GDM1 (cell line): Measurements from ENCODE around the gene FAR2.
"Not testable (repeated sequence)": the region's sequence is repeated elsewhere in the genome, so short reads cannot be mapped to it uniquely, and the experiment has no call there.

Experiments
- DNase-seq: peaks from one replicate; lab custom pipeline; 2025; lab: John Stamatoyannopoulos, UW

FAR2 gene

DNA sequence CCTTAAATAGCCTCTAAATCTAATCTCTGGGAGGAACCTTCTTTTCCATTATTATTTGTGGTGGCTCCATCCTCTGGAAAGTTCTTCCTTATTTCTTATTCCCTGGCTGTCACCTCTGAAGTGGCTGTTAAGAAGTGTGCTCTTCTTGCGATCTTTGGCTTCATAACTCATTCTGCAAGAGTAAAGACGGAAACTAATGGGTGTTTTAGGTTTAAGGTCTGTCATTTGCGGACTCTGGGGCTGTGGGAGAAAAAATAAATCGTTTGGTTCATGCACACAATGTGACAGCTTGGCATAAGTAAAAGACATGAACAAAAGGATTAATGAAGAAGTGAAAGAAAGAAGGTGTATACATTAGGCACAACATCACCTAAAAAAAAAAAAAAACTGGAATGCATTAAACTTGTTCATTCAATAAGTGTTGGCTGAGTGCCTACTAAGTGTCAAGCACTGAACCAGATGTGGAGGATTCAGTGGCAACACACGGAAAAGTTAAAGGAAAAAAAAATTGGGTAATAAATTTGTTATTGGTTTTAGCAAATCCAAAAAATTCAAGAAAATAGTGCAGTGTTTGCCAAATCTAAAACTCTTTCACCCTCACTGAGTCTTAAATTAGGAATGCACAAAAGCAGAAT, 132.4 kb downstream of the FAR2 start:
- DNase-seq, result no peak

DNA sequence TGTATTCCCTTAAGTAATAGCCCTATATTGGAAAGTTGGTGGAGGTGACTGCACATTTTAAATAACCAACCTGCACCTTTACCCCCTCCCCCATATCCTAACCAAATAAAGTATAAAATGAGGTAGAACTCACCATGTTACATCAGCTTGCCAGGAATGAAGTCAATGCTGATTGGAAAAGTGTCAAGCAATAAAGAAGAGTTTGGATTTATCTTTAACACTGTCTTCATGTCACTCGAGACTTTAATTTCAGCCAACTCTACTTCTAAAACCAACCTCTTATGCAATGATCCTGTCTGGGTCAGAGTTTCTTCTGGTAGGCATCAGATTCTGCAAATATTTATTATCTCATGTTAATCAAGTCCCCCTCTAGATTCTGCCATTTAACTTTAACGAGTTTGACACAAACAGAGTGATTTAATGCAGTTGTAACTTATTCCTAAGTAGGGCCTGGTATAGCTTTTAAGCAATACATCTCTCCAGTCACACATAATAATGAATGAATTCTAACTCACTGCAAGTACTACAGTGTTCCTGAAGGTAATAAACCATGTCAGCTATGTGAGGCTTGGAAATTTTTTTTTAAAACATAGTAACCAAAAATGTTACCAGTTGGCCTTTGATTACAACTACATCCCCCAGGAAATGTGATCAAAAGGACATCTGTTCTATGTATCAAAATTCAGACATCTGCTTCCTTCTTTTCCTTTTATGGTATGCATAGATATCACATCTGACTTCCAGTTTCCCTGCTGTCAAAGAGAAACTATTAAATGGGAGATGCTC, 133.1 kb downstream of the FAR2 start:
- DNase-seq, result peak; percentile 11

DNA sequence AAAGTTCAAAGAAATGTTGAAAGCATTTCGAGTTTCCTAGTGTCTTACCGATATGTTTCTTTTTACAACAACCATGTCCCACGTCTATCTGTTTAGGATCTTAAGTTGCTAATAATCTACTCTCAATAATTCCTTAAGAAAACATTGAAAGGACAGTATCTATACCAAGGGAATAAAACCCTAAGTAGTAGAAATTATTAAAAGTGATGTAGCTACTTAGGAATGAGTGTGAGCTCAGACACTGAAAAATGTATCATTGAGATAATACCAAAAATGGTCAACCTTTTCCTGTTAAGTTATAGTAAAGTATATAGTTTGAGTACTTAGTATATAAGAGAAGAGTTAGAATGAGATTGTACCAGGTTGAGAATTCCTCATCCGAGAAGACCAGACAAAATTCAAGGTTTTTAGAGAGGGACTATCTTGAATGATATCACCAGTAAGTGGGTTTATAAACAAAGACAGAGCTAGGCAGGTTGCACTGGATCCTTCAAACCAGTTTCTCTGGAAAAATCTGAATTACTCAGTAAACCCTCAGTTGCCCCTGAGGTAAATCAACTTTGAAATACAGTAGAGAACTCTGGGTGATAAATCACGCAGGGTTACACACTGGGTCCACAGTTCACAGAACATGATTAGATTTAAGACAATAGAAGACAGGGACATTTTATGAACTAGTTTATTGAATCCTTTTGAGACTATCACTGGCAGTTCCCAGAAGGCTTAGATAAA, 135.1 kb downstream of the FAR2 start:
- DNase-seq, result no peak

- DNase-seq, result no peak
Observed at GRCh38 chr12:29286081-29286790, 137.2 kb downstream of the FAR2 start.

GRCh38 chr12:29287622-29288021, 138.5 kb downstream of the FAR2 start:
- DNase-seq, result no peak

- DNase-seq, result no peak
Observed at GRCh38 chr12:29288031-29288430, 139.0 kb downstream of the FAR2 start.

GRCh38 chr12:29290475-29290874, 141.4 kb downstream of the FAR2 start:
- DNase-seq, result not testable (repeated sequence)

DNA sequence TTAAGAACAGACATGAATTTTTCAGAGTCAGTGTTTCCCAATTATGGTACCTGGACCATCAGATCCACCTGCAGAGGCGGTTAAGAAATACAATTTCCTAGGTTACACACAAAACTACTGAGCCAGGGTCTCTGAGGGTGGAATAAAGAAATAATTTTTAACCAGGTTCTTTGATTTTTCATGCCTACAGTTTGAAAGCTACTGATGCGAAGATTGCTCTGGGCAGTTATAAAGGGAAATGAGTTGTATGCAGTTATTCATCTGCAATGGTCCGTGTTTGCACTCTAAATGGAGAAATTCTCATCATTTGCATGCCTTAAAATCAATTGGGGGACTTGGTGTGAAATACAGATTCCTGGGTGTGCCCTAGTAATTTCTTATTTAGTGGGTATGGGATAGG, 142.1 kb downstream of the FAR2 start:
- no peak for DNase-seq

DNA sequence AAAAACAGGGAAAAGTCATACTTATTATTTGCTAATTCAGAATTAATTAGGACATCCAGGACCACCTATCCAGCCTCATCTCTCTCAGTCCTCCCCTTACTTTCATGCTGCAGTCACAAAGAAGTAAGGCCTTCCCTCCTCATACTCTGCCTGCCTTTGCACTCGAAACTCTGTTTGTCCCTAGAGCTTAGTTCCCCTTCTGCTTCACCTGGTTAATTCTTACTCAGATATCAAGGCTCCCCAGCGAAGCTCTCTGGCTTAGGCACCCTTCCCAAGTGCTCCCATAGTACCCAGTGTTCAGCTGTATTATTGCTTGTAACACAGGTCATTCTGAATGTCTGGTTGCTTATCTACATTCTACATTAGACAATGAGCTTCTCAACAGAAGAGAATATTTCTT, 150.6 kb downstream of the FAR2 start:
- no peak for DNase-seq

DNA sequence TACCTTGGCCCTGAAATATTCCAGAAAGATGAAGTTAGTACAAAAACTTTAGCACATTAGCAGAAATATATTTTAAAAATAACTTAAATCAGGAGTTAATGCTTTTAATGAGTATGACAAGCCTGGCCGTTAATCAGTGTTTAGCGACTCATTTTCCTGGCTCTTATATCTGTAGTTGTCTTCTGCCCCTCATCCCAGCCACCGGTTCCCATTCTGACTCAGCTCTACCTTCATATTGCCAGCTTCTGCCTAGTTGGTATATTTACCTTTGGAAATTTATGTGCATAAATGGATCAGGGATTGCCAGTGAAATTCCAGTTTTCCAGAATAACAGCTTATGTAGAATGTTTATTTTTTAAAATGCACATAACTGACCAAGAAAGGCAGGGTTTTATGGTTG, 152.0 kb downstream of the FAR2 start:
- no peak for DNase-seq

DNA sequence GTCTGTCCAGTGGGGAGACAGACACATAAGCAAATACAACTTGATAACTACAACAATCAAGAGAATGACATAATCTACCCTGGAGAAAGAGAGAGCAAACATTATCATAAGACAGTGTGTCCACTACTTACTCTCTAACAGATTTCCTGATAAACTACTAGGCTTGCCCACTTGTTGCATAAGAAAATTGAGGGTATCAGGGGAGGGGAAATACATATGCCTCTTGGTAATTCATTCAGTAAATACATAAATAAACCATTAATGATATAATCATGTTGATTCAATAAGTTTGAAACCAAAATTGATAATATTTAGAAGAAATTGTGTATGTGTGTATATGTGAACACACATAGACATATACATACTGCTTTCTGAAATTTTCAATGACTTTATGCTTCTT, 155.3 kb downstream of the FAR2 start:
- DNase-seq, result no peak

GRCh38 chr12:29306266-29306665, 157.2 kb downstream of the FAR2 start:
- DNase-seq, result no peak

DNA sequence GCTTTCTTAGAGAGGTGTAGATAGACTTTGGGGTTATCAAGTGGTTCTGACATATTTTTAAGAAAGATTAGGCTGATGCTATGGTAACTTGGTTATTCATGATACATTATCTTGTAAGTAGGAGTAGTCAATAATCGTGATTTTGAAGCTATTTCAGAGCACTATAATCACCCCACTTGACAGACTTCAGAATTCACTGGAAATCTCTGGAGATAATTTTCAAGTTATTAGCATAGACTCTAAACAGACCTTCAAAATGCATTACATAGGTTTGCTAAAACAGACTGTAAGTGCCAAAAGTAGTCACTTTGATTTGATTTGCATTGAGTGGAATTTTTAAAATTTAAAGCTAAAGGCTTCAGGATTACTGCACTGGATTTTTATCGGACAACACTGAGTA, 157.6 kb downstream of the FAR2 start:
- DNase-seq, result no peak

GRCh38 chr12:29309320-29309902, 160.3 kb downstream of the FAR2 start:
- DNase-seq, result no peak

- no peak for DNase-seq
Observed at GRCh38 chr12:29310899-29311298, 161.8 kb downstream of the FAR2 start.

- no peak for DNase-seq
Observed at GRCh38 chr12:29314416-29314815, 165.3 kb downstream of the FAR2 start.

DNA sequence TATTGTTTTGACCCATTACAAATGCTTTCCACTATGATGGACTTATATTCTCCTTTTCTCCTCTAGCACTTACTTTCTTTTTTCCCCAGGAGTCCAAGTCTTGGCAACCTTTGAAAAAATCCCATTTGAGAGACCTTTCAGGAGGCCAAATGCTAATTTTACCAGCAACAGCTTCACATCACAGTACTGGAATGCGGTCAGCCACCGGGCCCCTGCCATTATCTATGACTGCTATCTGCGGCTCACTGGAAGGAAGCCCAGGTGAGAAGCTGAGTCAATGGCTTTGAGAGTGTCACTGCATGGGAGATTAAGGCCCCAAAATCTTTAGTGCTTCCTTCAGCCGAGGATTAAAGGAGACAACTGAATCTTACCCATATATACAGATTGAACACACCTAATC, 167.7 kb downstream of the FAR2 start:
- DNase-seq, result no peak

- DNase-seq, result peak; percentile 56
Observed at GRCh38 chr12:29317556-29318363, 168.7 kb downstream of the FAR2 start.

- no peak for DNase-seq
Observed at GRCh38 chr12:29320295-29321085, 171.4 kb downstream of the FAR2 start.

GRCh38 chr12:29322157-29322556, 173.1 kb downstream of the FAR2 start:
- DNase-seq, result no peak
